NCI-H345 treated with DMSO at 0.1 percent for 48 hours (cell line): ENCODE measurements around the gene RNF5.
"Not testable (repeated sequence)": the region's sequence is repeated elsewhere in the genome, so short reads cannot be mapped to it uniquely, and the experiment has no call there.

Experiments used
- DNase-seq: peaks from one replicate; lab custom pipeline; 2025; ENCODE audit not compliant: unreplicated experiment; lab: John Stamatoyannopoulos, UW

RNF5 gene, protein sequence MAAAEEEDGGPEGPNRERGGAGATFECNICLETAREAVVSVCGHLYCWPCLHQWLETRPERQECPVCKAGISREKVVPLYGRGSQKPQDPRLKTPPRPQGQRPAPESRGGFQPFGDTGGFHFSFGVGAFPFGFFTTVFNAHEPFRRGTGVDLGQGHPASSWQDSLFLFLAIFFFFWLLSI

DNA sequence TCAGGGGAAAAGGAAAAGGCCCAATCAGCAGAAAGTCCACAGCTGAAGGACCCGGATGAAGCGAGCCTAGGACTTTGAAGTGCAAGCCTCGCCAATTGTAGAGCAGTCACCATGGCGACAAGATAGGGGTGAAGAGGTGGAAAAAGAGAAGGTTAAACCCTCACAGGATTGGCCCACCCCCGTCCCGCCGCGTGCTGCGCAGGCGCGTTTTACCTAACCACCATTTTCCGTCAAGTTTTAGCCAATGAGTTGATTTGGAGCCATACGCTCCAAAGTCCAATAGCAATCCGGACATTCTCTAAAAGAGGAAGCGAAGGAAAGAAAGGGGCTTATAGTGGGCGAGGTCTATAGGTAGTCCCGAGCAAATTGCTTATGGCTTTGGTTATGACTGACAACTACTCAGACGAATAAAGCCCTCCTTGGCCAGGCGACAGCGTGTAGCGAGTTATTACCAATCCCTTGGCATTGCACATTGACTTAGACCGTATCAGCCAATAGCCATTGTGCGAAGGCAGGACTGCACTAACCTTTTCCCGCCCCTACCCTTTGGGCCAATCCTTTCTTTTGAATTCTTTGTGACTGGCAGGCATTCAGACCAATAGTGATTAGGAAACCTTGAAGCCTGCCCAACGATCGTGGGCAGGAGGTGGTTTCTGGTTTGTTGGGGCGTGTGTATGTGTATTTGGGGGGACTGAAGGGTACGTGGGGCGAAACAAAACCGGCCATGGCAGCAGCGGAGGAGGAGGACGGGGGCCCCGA, at the start of gene RNF5:
Gene RNF5 (plus strand): TSS at position 618 of the 759 bp plus-strand sequence. CDS start 107 bp downstream, at position 725.
- peak; percentile 99 for DNase-seq

DNA sequence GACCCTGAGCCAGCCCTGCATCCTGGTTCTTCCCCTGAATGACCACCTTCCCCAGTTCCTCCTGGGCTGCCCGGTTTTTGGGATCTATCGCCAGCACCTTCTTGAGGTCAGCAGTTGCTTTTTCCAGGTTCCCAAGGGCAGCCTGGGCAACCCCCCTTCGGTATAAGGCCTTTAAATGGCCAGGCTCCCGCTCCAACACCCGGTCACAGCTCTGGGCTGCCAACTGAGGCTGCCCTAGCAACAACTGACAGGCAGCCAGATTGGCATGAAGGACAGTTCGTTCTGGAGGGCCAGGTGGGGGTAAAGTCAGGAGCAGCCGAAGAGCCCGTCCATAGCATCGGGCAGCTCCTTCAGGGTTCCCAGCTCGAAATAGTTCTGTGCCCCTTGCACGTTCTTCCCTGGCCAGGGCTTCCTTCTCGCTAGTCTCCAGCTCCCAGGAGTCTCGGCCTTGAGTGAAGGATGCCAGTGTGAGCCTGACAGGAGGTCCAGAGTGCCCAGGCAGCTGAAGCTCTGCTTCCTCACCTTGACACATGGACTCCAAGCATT, 49.4 kb upstream of the RNF5 start:
- no peak for DNase-seq

DNA sequence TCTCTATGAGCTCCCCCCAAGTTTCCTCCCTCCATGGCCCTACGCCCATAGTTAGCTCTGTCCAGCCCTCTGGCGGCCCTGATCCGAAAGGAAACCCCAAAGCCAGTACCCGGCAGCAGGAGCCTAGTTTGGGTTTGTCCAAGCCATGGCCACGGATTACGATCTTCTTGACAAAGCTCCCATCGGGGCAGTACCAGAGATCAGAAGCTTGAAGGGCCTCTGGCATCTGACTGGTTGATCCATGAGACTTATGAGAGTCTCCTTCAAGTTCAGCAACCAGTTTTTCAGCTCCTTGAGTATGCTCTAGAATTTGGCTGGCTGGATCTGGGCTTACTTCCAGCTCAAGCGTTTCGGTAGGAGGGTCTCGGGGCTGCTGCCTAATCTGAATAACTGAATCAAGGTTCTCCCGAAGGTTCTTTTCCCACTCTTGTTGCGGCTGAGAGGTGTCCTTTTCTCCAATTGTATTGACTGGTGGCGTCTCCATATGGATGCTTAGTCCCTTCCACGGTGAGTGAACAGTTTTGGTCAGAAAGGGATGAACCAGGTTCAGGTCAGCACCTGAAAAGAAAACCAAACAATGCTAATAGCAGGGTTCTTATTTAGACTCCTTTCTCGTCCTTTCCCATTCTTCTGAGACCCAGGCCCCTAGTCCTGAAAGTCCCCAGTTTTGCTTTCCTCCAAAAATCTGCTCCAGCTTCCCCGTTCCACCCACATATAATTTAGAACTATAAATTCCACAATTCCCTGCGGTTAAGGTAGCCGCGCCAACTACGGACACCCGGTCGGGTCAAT, 48.7 kb upstream of the RNF5 start:
- no peak for DNase-seq

DNA sequence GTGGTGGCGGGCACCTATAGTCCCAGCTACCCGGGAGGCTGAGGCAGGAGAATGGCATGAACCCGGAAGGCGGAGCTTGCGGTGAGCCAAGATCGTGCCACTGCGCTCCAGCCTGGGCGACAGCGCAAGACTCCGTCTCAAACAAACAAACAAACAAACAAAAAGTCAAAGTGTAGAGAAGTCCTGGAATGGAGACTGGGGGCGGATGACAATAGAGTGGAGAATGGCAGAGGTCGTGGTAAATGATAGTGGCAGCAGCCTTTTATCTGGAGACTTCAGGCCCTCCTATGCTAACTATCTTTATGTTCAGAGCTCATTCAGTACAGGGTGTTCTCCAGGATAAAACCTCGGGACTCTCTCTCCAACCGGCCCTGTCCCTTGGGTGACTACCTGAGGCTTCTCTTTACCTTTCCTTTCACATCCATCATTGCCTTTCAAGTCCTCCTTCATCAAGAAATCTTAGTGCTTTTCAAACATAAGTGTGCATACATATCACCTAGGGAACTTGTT, 46.7 kb upstream of the RNF5 start:
- DNase-seq = no peak

DNA sequence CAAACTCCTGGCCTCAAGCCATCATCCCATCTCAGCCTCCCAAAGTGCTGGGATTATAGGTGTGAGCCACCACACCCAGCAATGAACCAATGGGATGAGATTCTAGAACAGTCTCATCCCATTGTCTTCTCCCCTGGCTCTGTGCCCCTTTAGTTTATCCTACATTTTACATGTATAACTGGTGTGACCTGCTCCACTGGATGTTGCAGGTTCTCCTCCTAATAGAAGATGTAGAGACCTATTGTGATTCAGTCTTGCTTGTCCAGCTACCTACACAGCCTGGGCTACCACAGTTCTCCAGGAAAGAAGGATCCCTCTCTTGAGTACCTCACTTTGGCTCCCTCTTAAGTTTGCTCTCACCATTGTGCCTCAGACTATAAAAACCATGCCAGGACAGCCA, 46.1 kb upstream of the RNF5 start:
- DNase-seq = no peak

DNA sequence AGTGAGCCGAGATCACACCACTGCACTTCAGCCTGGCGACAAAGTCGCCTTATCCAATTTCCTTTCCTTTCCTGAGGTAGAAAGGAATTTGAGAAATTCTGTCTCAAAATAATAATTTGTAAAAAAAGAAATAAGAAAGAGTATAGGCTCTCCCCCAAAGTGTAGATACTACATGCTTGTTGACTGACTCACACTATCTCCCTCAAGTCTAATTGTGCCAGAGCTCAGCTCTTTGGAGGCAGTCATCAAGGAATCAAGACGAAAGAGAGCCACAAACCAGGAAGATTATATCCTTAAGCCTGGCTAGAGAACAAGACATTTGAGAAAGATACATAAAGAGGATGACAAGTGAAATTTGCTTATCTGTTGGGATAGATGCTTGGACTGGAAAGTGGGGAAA, 44.4 kb upstream of the RNF5 start:
- DNase-seq = no peak

DNA sequence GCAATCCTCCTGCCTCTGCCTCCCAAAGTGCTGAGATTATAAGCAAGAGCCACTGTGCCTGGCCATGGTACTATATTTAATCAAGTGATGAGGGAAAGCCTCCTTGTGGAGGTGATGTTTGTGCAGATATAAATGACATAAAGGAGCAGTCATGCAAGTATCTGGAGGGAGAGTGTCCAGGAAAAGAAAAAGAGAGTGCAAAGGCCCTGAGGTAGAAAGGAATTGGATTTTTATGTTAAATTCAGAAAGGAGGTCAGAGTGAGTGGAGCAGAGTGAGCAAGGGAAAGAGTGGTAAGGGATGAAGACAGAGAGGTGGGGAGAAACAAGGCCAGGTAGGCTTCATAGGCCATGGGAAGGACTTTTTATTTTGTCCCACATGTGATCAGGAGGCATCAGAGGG, 40.8 kb upstream of the RNF5 start:
- DNase-seq = no peak

DNA sequence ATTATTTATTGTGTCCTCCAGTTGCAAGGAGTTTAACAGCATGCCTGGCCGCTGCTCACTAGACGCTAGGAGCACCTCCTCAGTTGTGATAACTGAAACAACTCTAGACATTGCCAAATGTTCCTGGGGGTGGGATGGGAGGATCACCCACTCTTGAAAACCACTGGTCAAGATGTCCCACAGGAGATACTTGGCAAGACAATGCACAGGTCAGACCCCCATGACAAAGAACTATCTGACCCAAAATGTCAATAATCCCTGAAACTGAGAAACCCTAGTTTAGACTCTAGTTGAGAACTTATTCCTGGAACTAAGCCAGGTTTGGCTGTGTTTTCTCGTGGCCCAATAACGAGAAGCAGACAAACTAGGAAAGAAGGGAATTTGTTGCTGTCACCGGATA, 38.6 kb upstream of the RNF5 start:
- DNase-seq = no peak

DNA sequence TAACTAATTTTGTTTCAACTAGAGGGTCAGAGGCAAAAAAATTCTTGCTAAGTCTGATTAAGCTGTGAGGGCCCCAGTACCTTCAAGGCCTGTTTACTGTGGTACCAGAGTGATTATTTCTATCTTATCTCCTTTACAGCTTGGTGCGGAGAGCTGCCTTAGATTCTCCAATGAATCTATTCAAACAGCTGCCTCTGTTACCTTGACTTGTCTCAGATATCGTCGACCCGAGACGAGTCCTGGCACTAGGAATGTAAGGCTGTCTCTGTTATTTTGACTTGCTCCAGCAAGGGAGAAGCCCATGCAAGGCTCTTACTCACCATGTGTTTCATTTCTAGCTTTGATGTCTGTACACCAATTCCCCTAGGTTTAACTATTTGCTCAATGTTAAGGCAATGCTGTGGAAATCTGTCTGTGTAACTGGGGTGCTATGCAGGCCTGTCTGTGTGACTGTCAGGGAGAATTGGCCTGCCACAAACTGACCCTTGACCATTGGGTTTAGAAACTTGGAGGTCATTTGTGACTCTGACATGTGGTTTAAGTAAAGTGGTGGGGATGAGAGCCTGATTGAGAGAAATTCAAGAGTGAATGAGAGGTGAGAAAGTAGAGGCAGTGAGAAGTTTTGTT, 37.7 kb upstream of the RNF5 start:
- no peak for DNase-seq

DNA sequence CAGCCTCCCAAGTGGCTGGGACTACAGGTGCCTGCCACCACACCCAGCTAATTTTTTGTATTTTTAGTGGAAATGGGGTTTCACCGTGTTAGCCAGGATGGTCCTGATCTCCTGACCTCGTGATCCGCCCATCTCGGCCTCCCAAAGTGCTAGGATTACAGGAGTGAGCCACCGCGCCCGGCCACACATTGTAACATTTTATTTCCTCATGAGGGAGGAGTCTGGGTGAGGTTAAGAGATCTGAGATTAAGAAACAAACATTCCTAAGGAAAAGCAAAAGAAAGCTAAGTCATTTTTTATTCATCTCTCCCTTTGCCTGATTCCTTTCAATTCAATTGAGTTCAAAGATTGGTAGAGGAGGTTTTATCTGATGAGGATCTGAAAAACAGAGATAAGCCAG, 34.0 kb upstream of the RNF5 start:
- not testable (repeated sequence) for DNase-seq

DNA sequence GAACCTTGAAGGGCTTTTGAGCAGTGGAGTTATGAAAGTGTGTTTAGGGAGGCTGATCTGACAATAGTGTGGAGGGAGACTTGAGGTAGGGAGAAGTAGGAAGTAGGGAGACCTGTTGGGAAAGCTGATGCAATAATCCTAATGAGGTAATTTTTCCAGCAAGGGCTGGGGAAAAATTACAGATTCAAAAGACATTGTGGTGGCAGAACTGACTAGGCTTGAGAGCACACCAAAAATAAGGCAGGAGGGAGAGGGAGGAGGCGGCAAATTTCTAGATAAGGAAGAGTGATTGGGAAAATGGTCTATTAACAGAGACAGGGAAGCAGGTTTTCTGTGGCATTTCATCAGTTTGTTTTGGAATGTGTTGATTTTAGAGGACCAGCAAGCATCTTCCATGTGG, 31.9 kb upstream of the RNF5 start:
- no peak for DNase-seq

DNA sequence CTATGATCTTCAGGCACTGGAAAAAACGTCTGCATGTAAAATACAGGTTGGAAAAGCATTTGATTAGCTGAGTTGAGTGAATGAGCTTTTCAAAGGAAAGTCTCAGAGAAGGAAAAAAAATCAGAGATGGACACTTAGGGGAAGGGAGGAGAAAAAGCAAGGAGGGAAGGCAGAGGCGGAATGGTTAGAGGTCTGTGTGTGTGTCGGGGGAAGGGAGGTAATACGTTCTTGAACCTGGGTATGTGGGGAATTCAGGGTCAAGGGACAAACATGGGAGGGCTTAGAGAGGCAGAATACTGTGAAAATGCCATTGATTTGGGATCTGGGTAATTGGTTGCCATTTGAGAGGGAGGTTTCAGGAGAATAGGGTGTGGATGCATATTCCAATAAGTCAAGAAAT, 31.5 kb upstream of the RNF5 start:
- no peak for DNase-seq

DNA sequence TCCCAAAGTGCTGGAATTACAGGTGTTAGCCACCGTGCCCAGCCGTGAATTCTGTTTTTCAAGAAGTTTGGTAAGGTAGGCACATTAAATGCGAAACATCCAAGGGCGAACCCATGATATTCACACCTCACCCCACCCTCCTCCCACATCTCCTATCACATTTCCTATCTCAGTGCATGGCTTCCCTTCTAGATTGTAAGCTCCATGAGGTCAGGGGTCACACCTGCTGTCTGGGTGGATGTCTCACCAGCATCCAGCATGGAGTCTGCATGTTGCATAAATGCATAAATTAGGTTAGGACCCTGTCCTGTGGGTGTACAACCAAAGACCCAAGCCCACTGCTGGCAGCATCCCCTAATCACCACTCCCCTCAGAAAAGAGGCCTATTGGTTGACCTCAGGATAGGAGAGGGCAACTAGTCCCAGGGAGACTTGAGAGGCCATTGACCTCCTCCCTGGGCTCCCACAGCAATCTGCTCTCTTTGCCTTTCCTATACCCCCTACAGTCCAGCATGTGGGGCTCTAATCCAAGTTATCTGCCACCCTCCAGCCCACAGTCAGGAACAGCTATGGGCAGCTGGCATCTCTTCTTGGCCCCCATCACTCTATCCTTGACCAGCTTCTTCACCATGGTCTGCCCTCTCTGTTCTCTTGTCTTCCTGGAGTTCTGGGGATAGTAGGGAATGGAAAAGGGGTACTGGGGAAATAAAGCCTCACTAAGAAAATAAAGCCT, 30.6 kb upstream of the RNF5 start:
- DNase-seq = no peak

DNA sequence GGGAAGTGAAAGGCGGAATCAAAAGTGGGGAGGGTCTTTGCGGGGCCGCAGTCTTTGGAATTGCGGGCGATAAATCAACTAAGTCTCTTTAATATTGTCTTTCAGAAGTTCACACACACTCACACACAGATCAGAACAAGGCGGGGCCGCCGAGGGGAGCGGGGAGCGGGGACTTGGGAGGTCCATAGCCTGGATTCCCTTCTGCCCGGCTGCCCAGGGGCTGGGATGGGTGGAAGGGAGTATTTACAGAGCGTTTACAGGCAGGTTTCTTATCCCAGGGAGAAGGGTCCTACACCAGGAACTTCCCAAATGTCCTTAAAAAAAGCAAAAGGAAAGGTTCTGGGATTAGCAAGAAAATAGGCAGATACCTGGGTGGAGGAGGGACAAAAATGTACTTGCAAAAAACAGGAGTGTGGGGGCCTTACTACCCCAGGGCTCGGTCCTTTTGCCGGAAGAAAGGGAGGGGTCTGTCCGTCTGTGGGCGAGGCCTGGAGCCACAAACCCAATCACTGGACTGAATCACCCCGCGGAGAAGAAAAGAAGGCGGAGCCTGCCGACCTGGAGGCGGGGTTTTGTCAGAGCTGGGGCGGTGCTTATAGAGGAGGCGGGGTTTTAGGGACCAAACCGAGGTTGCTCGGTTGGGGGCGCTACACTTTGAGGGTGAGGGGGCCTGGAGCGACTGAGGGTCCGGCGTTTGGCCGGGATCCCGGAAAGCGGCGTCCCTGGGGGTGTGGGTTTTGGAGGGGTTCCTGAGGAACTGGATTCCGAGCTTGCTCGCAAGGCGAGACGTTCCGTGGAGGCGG, 29.7 kb upstream of the RNF5 start:
- DNase-seq = no peak

DNA sequence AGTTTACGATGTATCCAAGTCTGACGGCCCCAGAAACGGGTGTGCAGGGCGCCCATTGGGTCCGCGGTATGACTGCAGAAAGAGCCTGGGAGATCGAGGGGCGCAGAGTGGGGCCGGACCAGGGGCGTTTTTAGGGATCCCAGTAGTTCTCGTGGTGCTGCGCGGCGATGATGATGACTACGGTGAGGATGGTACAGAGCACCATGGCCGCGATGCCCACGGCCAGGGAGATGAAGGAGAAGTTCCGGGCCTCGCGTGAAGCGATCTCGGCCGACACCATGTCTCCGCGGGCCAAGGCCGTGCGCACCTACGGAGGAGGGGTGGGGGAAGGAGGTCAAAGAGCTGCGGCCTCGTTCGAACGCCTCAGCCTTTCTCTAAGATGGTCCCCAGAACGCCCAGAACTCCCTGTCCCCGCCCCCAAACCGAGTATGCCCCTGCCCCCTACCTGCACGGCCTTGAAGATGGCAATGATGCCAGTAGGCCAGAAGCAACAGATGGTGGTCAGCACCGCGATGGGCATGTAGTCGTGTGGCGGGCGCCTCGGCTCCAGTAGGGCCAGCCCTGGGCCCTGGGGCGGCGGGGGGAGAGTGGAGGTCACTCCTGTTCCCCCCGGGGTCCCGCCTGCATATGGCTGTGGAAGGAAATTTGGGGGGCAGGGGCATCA, 29.0 kb upstream of the RNF5 start:
- no peak for DNase-seq

DNA sequence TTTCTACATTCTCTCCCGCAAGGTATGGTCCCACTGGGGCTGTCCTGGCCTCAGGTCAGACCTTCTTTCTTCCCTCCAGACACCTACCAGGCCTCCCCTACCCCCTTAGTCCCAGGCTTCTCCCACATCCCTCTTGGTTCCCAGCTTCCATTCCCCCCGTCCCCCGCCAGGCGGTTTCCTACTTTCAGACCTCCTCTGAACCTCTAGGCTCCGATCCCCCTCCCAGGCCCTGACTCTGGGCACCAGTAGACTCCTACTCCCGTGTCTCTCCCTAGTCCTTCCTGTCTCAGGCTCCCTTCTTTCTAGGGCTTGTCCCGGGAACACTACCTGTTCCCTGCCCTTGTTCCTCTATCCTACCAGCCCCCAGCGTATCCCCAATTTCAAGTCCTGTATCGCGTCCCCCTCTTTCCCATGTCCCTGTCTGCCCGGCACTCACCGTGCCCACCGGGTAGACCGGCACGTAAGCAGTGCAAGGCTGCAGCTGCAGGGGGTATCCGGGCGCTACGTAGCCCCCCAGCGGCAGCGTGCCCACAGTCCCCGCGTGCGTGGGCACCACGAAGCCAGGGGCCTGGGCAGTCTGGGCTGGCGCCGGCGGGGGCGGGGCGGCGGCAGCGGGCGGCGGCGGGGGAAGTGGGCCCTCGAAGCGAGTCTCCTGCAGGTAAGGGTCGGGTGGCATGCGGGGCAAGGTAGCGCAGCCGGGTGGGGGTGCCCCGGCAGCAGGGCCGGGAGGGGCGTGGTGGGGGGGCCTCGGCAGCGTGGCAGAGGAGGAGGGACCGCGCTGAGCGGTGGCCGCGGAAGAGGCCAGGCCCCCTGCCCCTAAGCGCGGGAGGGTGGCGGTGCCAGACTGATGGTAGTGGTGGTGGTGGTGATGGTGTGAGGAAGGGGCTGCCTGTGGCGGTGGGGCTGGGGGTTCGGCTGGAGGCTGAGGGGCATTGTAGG, 28.0 kb upstream of the RNF5 start:
- DNase-seq = no peak

DNA sequence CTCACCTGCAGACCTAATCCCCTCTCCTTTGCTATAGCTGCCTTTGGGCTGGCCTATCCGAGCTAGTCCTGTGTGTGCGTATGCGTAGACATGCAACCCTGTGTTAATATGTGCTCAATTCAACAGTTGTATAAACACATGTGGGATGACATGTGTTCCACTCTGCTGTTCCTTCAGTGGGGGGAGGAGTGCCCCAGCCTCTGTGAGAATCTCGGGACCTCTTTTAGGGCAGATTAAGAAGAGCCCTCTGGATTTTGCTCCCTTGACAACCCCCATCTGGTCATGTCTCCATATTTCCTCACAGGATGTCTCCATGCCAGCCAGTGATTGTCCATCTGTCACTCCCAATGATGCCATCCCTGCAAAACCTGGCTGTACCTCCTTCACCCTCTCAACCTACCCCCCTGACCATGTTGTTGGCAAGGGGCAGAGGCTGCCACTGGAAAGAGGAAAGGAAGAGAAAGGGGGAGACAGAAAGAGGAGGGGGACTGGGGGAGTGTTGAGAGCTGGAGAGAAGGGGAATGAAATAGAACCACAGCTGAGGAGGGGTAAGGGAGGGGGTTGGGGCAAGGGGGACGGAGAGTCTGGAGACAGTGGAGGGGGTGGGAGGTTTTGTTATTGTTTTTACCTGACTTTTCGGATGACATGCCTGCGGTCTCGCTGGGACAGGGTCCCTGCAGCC, 26.9 kb upstream of the RNF5 start:
- no peak for DNase-seq
